ENCODE measurements around the gene SMARCA4.

SMARCA4 gene

GRCh38 chr19:10960314-10961072 lies at the start of gene SMARCA4:
Gene SMARCA4 (plus strand): TSS chr19:10961030. CDS start chr19:10984152, 23,122 bp downstream.
- peak; percentile 86 to 99 (median 96) for DNase-seq

- DNase-seq: no peak
Measured at GRCh38 chr19:10911579-10912363, 49.1 kb upstream of the SMARCA4 start.

- DNase-seq: no peak
Measured at GRCh38 chr19:10912619-10913018, 48.2 kb upstream of the SMARCA4 start.

GRCh38 chr19:10913716-10914340 lies 47.0 kb upstream of the SMARCA4 start:
- no peak for DNase-seq

- no peak for DNase-seq
Measured at GRCh38 chr19:10915130-10916091, 45.4 kb upstream of the SMARCA4 start.

GRCh38 chr19:10916602-10917001 lies 44.2 kb upstream of the SMARCA4 start:
- DNase-seq: no peak

GRCh38 chr19:10918359-10918758 lies 42.5 kb upstream of the SMARCA4 start:
- no peak for DNase-seq

GRCh38 chr19:10919352-10920287 lies 41.2 kb upstream of the SMARCA4 start:
- no peak for DNase-seq

- no peak for DNase-seq
Measured at GRCh38 chr19:10920288-10920655, 40.6 kb upstream of the SMARCA4 start.

GRCh38 chr19:10920781-10921180 lies 40.0 kb upstream of the SMARCA4 start:
- DNase-seq: no peak

GRCh38 chr19:10921199-10921909 lies 39.5 kb upstream of the SMARCA4 start:
- no peak for DNase-seq

- DNase-seq: no peak
Measured at GRCh38 chr19:10921910-10922637, 38.8 kb upstream of the SMARCA4 start.

GRCh38 chr19:10922638-10923014 lies 38.2 kb upstream of the SMARCA4 start:
- DNase-seq: no peak

GRCh38 chr19:10923260-10924112 lies 37.3 kb upstream of the SMARCA4 start:
- DNase-seq: no peak

- no peak for DNase-seq
Measured at GRCh38 chr19:10924597-10924996, 36.2 kb upstream of the SMARCA4 start.

- DNase-seq: no peak
Measured at GRCh38 chr19:10927730-10928562, 32.9 kb upstream of the SMARCA4 start.

- DNase-seq: peak; percentile 78 to 85 (median 82)
Measured at GRCh38 chr19:10928563-10929401, 32.0 kb upstream of the SMARCA4 start, which contains the start of the genes TIMM29 and YIPF2. Gene TIMM29 (plus strand): TSS chr19:10928811. CDS start chr19:10928823, 12 bp downstream. Gene YIPF2 (minus strand): TSS chr19:10928639. CDS start chr19:10928410, 229 bp downstream.

Measured in activated naive CD4-positive, alpha-beta T cell (primary cell).